Loucy (cell line): ENCODE results near the gene BCR.

Source experiments
- CTCF ChIP-seq: fragments of 200-600 bp; sonication (generic); conservative IDR thresholded peaks from 2 replicates; pipeline ENCODE4 v1.5.1; 2014; ENCODE audit warnings: mild to moderate bottlenecking, antibody characterized with exemption, low read length
- EZH2phosphoT487 ChIP-seq: fragments of 200-600 bp; IDR thresholded peaks from 2 replicates; pipeline ENCODE4 v1.6.1; 2018; ENCODE audit warnings: antibody characterized with exemption, mild to moderate bottlenecking, moderate library complexity, borderline replicate concordance

GRCh38 chr22:23202812-23203451 lies 22.6 kb downstream of the BCR start:
- TF ChIP-seq CTCF (no peak), EZH2phosphoT487 (no peak)
